GM18861 (cell line): ENCODE results near the gene TLR7.

Experiments
- ATAC-seq: cut with Tn5 transposase; IDR thresholded peaks from one replicate; pipeline ENCODE4 v1.9.1; 2021; ENCODE audit not compliant: unreplicated experiment

The TLR7 gene

GRCh38 chrX:12866451-12867377 is at the start of gene TLR7:
Gene TLR7 (plus strand): TSS chrX:12867072. CDS start chrX:12867579, 507 bp downstream.
- no peak for ATAC-seq

DNA sequence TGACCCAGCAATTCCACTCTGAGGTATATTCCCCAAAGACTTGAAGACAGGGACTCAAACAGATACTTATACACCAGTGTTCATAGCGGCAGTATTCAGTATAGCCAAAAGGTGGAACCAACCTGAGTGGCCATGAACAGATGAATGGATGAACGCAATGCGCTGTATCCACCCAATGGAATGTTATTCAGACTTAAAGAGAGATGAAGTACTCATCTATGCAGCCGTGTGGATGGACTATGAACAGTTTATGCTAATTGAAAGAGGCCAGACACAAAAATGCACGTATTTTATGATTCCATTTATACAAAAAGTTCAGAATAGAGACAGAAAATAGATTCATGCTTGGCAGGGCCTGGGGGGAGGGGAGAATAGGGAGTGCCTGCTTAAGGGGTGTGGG is 49.3 kb upstream of the TLR7 start:
- ATAC-seq, result no peak

DNA sequence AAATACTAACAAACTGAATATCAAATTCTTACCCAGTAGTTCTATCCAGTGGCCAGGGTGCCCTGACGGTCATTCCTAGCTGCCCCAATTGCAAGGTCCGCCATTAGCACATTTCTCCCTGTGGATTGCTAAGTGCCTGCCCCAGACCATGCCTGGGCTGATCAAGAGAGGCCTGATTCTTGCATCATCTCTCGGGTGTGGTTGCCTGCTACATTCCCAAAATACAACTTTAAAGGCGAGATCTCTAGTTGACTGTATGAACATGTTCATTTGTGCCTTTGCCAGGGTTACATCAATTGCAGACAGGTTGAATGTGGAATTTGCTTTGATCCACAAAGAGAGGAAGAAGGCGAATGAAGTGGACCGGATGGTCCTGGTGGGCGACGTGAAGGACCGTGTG is 47.6 kb upstream of the TLR7 start:
- ATAC-seq, result no peak

- ATAC-seq, result no peak
Measured at GRCh38 chrX:12820737-12821136, 46.1 kb upstream of the TLR7 start.

GRCh38 chrX:12824944-12825343 is 41.9 kb upstream of the TLR7 start:
- no peak for ATAC-seq

DNA sequence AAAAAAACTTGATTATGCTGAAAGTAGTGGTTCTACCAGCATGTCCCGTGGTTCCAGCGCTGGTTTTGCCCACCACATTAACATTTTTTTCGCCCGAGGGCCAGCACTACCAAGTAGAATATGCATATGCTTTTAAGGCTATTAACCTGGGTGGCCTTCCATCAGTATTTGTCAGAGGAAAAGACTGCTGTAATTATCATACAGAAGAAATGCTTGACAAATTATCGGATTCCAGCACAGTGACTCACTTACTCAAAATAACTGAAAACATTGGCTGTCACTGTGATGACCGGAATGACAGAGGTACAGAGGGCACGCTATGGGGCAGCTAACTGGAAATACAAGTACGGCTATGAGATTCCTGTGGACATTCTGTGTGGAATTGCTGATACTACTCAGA is 41.1 kb upstream of the TLR7 start:
- no peak for ATAC-seq

DNA sequence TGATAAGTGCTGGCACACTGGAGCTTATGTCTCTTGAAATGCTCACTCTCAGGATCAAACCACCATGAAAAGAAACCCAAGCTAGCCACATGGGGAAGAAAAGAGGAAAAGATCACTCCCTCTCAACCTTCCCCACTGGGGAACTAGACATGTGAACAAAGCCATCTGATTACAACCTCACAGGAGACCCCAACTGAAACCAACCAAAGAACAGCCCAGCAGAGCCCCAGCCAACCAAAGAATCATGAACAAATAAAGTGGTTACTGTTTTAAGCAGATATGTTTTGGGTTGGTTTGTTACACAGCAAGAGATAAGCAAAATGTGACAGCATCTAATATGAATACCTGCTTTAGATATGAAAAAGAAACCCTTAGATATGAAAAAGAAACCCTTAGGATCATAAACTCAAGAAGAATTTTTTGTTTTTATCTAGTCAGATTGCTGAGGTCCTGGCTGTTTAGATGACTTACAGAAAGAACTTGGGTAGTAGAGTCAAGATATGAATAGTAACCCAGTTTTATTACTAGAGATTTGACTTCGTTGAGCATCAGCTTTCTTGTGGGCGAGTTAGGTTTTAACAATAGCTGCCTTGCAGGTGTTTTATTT is 23.7 kb upstream of the TLR7 start:
- ATAC-seq, result peak; percentile 8

DNA sequence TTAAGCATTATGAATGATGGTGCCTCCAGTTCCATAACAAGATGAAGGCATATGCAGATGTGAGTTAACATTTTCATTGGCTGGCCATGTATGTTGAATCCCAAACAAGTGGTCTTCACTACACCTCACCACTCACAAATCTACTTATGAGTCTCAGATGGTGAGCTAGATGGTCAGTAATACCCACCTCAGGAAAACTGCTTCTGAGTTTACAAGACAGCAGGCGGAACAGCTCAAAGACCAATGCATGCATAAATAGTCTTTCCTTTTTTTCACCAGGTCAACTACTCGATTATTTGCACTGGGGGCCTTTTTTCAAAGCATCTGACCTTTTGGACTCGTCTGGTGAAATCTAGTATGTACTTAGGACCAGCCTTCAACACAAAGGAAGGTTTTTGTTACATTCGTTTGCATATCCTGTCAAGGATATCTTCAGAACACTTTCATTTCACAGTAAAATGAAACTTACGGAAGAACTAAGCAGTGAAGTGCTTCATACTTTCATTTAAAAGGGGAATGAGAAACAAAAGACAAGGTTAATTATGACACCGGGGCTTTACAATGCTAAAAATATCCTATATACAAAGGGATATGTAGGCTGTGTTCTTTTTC is 23.1 kb upstream of the TLR7 start:
- ATAC-seq, result peak; percentile 94

DNA sequence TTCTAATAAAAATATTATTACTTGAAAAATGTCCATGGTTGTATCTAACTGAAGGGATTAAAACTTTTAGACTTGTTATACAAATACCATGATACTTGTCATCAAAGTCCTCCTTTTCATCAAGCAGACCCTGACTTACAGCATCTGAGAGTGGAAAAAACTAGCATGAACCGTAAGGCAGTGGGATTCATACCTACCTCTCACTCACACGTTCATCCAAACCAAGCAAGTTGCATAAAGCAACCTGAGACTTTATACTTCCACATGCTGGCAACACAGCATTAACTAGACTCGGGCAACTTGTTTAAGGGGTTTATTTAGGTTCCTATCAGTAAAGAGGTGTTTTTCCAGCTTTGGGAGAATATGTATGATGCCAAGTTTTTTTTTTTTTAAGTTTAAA is 22.6 kb upstream of the TLR7 start:
- ATAC-seq, result no peak

DNA sequence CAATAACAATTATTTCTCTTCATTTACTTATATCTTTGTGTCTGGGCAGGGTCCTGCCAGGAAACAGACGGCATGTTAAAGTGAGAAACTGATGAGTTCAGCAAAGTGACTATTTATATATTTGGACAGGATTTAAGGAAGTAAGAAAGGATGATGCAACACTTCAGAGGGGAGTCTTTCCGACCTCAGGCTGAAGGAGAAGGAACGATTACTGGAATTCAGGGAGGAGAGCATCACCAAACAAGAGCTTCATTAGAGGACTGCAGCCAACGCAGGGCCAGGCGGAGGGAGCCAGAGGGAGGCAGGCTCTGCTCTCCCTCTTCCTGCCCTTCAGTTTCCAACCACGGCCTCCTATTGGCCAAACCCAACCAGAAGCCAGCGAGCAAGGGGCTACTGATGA is 1.5 kb upstream of the TLR7 start:
- no peak for ATAC-seq

DNA sequence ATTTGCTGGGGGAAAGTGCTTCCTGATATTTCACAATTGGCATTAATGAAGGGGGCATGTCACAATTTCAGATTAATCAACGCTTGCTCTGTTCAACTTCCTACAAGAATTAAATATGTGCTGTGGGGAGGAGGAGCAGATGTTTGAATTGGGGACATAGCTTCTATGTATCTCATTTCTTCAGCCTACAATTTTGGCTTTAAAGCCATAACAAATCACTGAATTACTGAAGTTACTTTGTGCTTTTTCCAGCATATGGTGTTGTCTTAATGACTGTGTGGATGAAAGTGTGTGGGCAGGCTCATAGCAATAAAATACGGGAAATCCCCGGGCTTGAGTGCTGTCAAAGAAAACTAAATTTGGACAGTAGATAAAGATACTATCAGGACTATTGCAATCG is 813 bp downstream of the TLR7 start:
- ATAC-seq, result no peak

- ATAC-seq, result peak; percentile 79
Measured at GRCh38 chrX:12868747-12869146, 1.9 kb downstream of the TLR7 start.

DNA sequence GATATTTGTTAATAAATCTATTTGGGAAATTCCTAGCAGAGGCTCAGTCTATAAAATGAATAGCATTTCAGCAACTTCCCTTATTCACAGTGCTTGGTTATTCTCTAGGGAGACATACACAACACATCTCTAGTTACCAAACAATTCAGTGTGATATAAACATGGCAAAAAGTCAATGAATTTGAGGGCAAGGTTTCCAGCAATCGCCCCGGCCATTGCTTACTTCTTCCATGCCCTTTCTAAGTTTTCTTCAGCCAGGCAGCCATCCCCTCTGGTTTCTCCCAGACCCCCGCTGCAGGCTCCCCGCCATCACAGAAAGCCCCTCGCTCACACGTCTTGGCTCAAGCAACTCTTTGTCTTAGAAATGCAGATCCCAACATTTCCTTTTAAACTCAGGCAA is 4.4 kb downstream of the TLR7 start:
- no peak for ATAC-seq

- ATAC-seq, result no peak
Measured at GRCh38 chrX:12872741-12873140, 5.9 kb downstream of the TLR7 start.

DNA sequence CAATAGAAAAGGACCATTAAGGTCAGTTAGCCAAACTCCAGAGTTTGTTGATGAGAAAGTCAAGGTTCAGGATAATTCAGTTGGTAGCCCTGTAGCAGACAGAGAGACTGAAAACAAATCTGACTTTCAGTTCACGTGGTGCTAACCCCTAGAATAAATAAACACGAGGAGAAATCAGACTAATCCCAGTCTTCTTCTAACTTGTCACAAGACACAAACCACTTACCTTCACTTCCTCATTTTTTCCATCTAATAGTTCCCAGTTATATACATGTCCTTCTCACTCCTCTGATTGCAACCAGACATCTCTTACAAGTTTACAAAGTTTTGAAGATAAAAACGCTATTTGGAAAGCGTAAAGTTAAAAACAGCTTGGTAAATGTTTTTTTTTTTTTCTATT is 7.7 kb downstream of the TLR7 start:
- ATAC-seq, result no peak

- no peak for ATAC-seq
Measured at GRCh38 chrX:12877386-12877785, 10.5 kb downstream of the TLR7 start.

DNA sequence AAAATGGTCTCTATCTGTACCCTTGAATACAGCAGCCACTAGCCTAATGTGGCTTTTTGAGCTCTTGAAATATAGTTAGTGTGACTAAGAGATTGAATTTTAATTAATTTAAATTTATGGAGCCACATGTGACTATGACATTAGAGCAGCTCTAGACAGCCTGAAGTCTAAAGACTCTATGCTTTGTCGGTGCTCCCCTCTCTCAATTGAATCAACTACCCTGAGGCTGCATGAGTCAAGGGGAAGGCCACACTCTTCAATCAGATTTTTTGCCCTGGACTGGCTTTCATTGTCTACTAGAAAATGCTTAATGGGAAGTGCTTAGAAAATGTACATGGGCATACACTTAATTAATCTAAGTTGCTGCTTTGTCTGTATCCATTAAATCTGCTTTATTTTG is 11.7 kb downstream of the TLR7 start:
- ATAC-seq, result no peak

GRCh38 chrX:12881914-12882313 is 15.0 kb downstream of the TLR7 start:
- no peak for ATAC-seq

GRCh38 chrX:12885508-12885907 is 18.6 kb downstream of the TLR7 start:
- ATAC-seq, result no peak

DNA sequence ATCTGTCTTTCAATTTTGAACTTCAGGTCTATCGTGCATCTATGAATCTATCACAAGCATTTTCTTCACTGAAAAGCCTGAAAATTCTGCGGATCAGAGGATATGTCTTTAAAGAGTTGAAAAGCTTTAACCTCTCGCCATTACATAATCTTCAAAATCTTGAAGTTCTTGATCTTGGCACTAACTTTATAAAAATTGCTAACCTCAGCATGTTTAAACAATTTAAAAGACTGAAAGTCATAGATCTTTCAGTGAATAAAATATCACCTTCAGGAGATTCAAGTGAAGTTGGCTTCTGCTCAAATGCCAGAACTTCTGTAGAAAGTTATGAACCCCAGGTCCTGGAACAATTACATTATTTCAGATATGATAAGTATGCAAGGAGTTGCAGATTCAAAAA is 19.7 kb downstream of the TLR7 start:
- no peak for ATAC-seq

- no peak for ATAC-seq
Measured at GRCh38 chrX:12887141-12887540, 20.3 kb downstream of the TLR7 start.

GRCh38 chrX:12887767-12888166 is 20.9 kb downstream of the TLR7 start:
- no peak for ATAC-seq
